HepG2 (cell line): ENCODE measurements around the gene PSMG1. TPM values are rescaled to one million over a fixed set of nuclear protein-coding genes. Genes with fewer than 3 reads are reported as not detected.

Source experiments
- ATAC-seq: fragments of 200-7000 bp; cut with Tn5 transposase; 3 replicates; pipeline ENCODE4 v1.9.1; 2020; ENCODE audit warnings: mild to moderate bottlenecking, moderate library complexity
- BruUV-seq: library from RNA; stranded (reverse); fragments of 400-500 nt; replicated peaks from 2 replicates; lab custom pipeline; 2021; lab: Mats Ljungman, UMichigan
- CTCF ChIA-PET: fragments of 300-600 bp; formaldehyde crosslinking; extraction: SDS; loops from one replicate; lab custom pipeline; 2021; ENCODE audit warnings: low total read pairs, inconsistent platforms, low intra/inter-chr PET ratio; lab: Yijun Ruan, JAX
- POLR2A ChIA-PET: fragments of 350-600 bp; sonication (Branson Sonifier 250); formaldehyde crosslinking; loops from one replicate; lab custom pipeline; 2020; ENCODE audit warnings: antibody characterized with exemption, inconsistent platforms; lab: Yijun Ruan, JAX
- DNase-seq: peaks from one replicate; pipeline ENCODE4 v3.0.0-alpha.2; 2015; ENCODE audit warnings: low spot score
- FAIRE-seq: peaks from 3 replicates; lab custom pipeline; 2011; peaks lifted over from hg19 to GRCh38; lab: Jason Lieb, UNC
- H2AFZ ChIP-seq: one replicate; pipeline ENCODE4 v1.6.1; 2011; ENCODE audit warnings: low read length, inconsistent platforms
- H3K27ac ChIP-seq: fragments of 300-600 bp; 3 replicates; pipeline ENCODE4 v1.8.0; 2011; ENCODE audit warnings: mixed run types, mild to moderate bottlenecking, mixed read lengths, low read length, inconsistent platforms; ENCODE audit not compliant: insufficient read depth; ENCODE audit errors: extremely low read length
- H3K27me3 ChIP-seq, 2 experiments: fragments of 200-600 bp in 1 of 2; 2 replicates in 1 of 2; 3 replicates in 1 of 2; pipeline versions ENCODE4 v1.6.0 to v1.8.0; 2011; ENCODE audit warnings: low read length in 2 of 2, mild to moderate bottlenecking in 2 of 2, moderate library complexity in 2 of 2, inconsistent platforms in 1 of 2; ENCODE audit not compliant: insufficient read depth in 2 of 2, control insufficient read depth in 1 of 2
- H3K36me3 ChIP-seq, 2 experiments: fragments of 200-600 bp in 1 of 2; replicated peaks in 1 of 2; 2 replicates in 1 of 2; 3 replicates in 1 of 2; pipeline versions ENCODE4 v1.5.1 to v1.8.0; 2011; ENCODE audit warnings: low read length in 2 of 2, inconsistent platforms in 1 of 2; ENCODE audit not compliant: insufficient read depth in 2 of 2, control insufficient read depth in 1 of 2
- H3K4me1 ChIP-seq: 2 replicates; pipeline ENCODE4 v1.5.1; 2012; ENCODE audit warnings: low read length, inconsistent platforms; ENCODE audit not compliant: insufficient read depth
- H3K4me2 ChIP-seq: 2 replicates; pipeline ENCODE4 v1.6.0; 2011; ENCODE audit warnings: low read depth, low read length, inconsistent platforms
- H3K4me3 ChIP-seq, 3 experiments: fragments of 200-600 bp in 1 of 3; sonication (generic), shearing (Covaris generic) in 1 of 3; replicated peaks in 1 of 3; 2 replicates each; pipeline ENCODE4 v1.5.1; 2011 to 2016; ENCODE audit warnings: low read length in 3 of 3, inconsistent platforms in 2 of 3, low read depth in 2 of 3, mild to moderate bottlenecking in 2 of 3, control low read depth in 1 of 3, mixed read lengths in 1 of 3; ENCODE audit not compliant: insufficient read depth in 1 of 3
- H3K79me2 ChIP-seq: one replicate; pipeline ENCODE4 v1.6.1; 2011; ENCODE audit warnings: low read length, inconsistent platforms; ENCODE audit not compliant: insufficient read depth
- H3K9ac ChIP-seq: 2 replicates; pipeline ENCODE4 v1.6.0; 2011; ENCODE audit warnings: mild to moderate bottlenecking, low read depth, low read length, inconsistent platforms; ENCODE audit not compliant: insufficient read depth
- H3K9me3 ChIP-seq: 2 replicates; pipeline ENCODE4 v1.5.1; 2012; ENCODE audit warnings: mild to moderate bottlenecking, low read length
- H4K20me1 ChIP-seq: 2 replicates; pipeline ENCODE4 v1.6.0; 2011; ENCODE audit warnings: inconsistent platforms, mild to moderate bottlenecking, low read length, moderate library complexity; ENCODE audit not compliant: insufficient read depth
- CEBPB ChIP-seq: IDR thresholded peaks from 2 replicates; pipeline ENCODE4 v1.6.1; 2011; ENCODE audit warnings: low read depth, low read length, improper control_type of control experiment, borderline replicate concordance
- CEBPG ChIP-seq: IDR thresholded peaks from 2 replicates; pipeline ENCODE4 v1.6.1; 2016
- EP300 ChIP-seq, 3 experiments: sonication (generic) in 1 of 3; formaldehyde crosslinking in 1 of 3; IDR thresholded peaks; 2 replicates each; pipeline versions ENCODE4 v1.5.1 to v1.6.1; 2011 to 2020; ENCODE audit warnings: low read depth in 2 of 3, low read length in 2 of 3, borderline replicate concordance in 1 of 3, improper control_type of control experiment in 1 of 3, mild to moderate bottlenecking in 1 of 3, missing genetic modification reagents in 1 of 3, moderate library complexity in 1 of 3
- HMGXB4 ChIP-seq, 2 experiments: sonication (generic) in 1 of 2; formaldehyde crosslinking in 1 of 2; IDR thresholded peaks; 2 replicates each; pipeline versions ENCODE4 v1.4.0 to v1.6.1; 2018 to 2020; ENCODE audit warnings: missing genetic modification reagents in 2 of 2, borderline replicate concordance in 1 of 2, low read depth in 1 of 2, mild to moderate bottlenecking in 1 of 2, missing biosample characterization in 1 of 2
- IKZF1 ChIP-seq: fragments of 450-650 bp; IDR thresholded peaks from 2 replicates; pipeline ENCODE4 v1.7.1; 2016
- MED1 ChIP-seq: sonication (generic); formaldehyde crosslinking; IDR thresholded peaks from 2 replicates; pipeline ENCODE4 v1.4.0; 2020; ENCODE audit warnings: missing genetic modification reagents
- NR2C2 ChIP-seq: sonication (generic); formaldehyde crosslinking; IDR thresholded peaks from 2 replicates; pipeline ENCODE4 v1.4.0; 2020; ENCODE audit warnings: missing genetic modification reagents, mild to moderate bottlenecking, moderate library complexity, borderline replicate concordance
- PAX8 ChIP-seq: sonication (generic); formaldehyde crosslinking; IDR thresholded peaks from 2 replicates; pipeline ENCODE4 v1.8.0; 2022; ENCODE audit warnings: mild to moderate bottlenecking, missing genetic modification reagents, borderline replicate concordance
- ZBTB21 ChIP-seq: sonication (generic); formaldehyde crosslinking; IDR thresholded peaks from 2 replicates; pipeline ENCODE4 v1.4.0; 2020; ENCODE audit warnings: missing genetic modification reagents
- ZFP36L1 ChIP-seq: sonication (generic); formaldehyde crosslinking; IDR thresholded peaks from 2 replicates; pipeline ENCODE4 v1.8.0; 2022; ENCODE audit warnings: mild to moderate bottlenecking, missing genetic modification reagents, moderate library complexity
- ZKSCAN8 ChIP-seq: IDR thresholded peaks from 2 replicates; pipeline ENCODE4 v1.6.1; 2016; ENCODE audit warnings: borderline replicate concordance, missing genetic modification reagents, missing compliant biosample characterization
- ZMYM3 ChIP-seq: sonication (generic); formaldehyde crosslinking; IDR thresholded peaks from 2 replicates; pipeline ENCODE4 v1.5.1; 2020; ENCODE audit warnings: mild to moderate bottlenecking, missing genetic modification reagents
- ZNF644 ChIP-seq: IDR thresholded peaks from 2 replicates; pipeline ENCODE4 v1.6.1; 2016; ENCODE audit warnings: low read depth
- ZNF710 ChIP-seq: sonication (generic); formaldehyde crosslinking; IDR thresholded peaks from 2 replicates; pipeline ENCODE4 v1.5.0; 2020; ENCODE audit warnings: mild to moderate bottlenecking, missing genetic modification reagents, borderline replicate concordance
- ZNF776 ChIP-seq: sonication (generic); formaldehyde crosslinking; IDR thresholded peaks from 2 replicates; pipeline ENCODE4 v1.4.0; 2020; ENCODE audit warnings: mild to moderate bottlenecking, missing genetic modification reagents
- WGBS: methylation state at CpG from one replicate; pipeline ENCODE4 v1.1.6; 2017; ENCODE audit warnings: low lambda C conversion rate; 5-methylcytosine and 5-hydroxymethylcytosine counted together
- in situ Hi-C: cut with HindIII; loops from 2 replicates; pipeline ENCODE4 v1.10.0; 2017; ENCODE audit warnings: low pct_unique_long_range_greater_than_20kb; ENCODE audit not compliant: extremely low pct_ligation_motif_present
- intact Hi-C: fragments of 100-400 bp; cut with micrococcal nuclease; formaldehyde crosslinking; loops from one replicate; pipeline ENCODE4 v1.10.0; 2022; ENCODE audit not compliant: unreplicated experiment
- polyA plus RNA-seq, 8 experiments: library from polyadenylated mRNA; depleted of rRNA in 3 of 8; stranded (reverse) in 7 of 8; unstranded in 1 of 8; fragments of >200 nt; fragmentation: Illumina TruSeq in 4 of 8; extraction: Trizol in 4 of 8; gene quantifications; 2 replicates each; pipeline versions ENCODE4 v1.2.1 to v1.2.3, GENCODE V29; 2011 to 2016; ENCODE audit warnings: low read depth in 4 of 8, missing spikeins in 1 of 8, mixed read lengths in 1 of 8; ENCODE audit not compliant: insufficient read depth in 1 of 8
- total RNA-seq, 5 experiments: library from RNA; depleted of rRNA; stranded (reverse); fragments of >200 nt; fragmentation: Illumina TruSeq; extraction: Trizol; gene quantifications; 2 replicates each; pipeline ENCODE4 v1.2.3, GENCODE V29; 2016; ENCODE audit warnings: low read depth in 1 of 5

PSMG1 gene
- total and polyA plus RNA-seq, 2 of the 13 experiments (the other 11 are each of a cell fraction or from before 2014, with no cell fraction given), result 63.6 to 173 TPM

GRCh38 chr21:39125752-39126485 lies 57.3 kb downstream of the PSMG1 start:
- ATAC-seq, result peak; percentile 99
- Histone ChIP-seq H3K36me3 (no peaks in the 10 kb centered on the region), H3K9me3 (peaks cover 15% of the 10 kb centered on the region), H3K4me1 (peaks cover 33% of the 10 kb centered on the region), H3K4me2 (no peak overlapping the region), H4K20me1 (no peaks in the 10 kb centered on the region), H3K27me3 (no peaks in the 10 kb centered on the region), H3K4me3 (no peak overlapping the region), H3K79me2 (no peaks in the 10 kb centered on the region), H2AFZ (no peak overlapping the region), H3K27ac (no peak overlapping the region), H3K9ac (no peak overlapping the region)
- in situ Hi-C loops (loop anchor here (10.0 kb wide), 1 partner anchor 321 kb away; the partner anchor contains the start of gene ETS2), intact Hi-C loops (loop anchor here (1.0 to 5.0 kb wide), 3 partner anchors 37 to 392 kb away; no protein-coding TSS in a partner anchor)
- FAIRE-seq, result peak; percentile 92
- WGBS, result 22% methylated on average over 3 of the region's 7 CpGs
- peak; percentile 80 for DNase-seq
- POLR2A ChIA-PET, result no interaction called here
- CTCF ChIA-PET, result interaction anchor here (1.2 to 1.5 kb wide), 3 partner anchors 37 to 393 kb away, joined by 3 to 5 read pairs (median 4); no protein-coding TSS in a partner anchor
- BruUV-seq, result no TSS peak
- TF ChIP-seq ZNF710 (CRISPR knock-in tag), result peak; percentile 31; the same call in 1 of the 2 replicates
- TF ChIP-seq CEBPB, result peak; percentile 59; the same call in 1 of the 2 replicates
- peak; percentile 82 for TF ChIP-seq CEBPG (CRISPR knock-in tag)
- TF ChIP-seq MED1 (CRISPR knock-in tag), result peak; percentile 27; the same call in 1 of the 2 replicates
- no peak for TF ChIP-seq ZNF776 (CRISPR knock-in tag)
- no peak for TF ChIP-seq NR2C2 (CRISPR knock-in tag)
- TF ChIP-seq ZMYM3 (CRISPR knock-in tag), result no peak
- no peak for TF ChIP-seq ZFP36L1 (CRISPR knock-in tag)
- TF ChIP-seq IKZF1, result no peak
- no peak for TF ChIP-seq ZKSCAN8 (CRISPR knock-in tag)
- TF ChIP-seq EP300 (IDR thresholded peaks at IDR 0.05; ENCODE audit: low read depth in 2 of 2, low read length in 2 of 2), result peak in 1 of 2 experiments; percentile 31; a peak in 1 of 4 replicates
- no peak for TF ChIP-seq EP300 (CRISPR knock-in tag; IDR thresholded peaks at IDR 0.05; ENCODE audit: borderline replicate concordance)
- no peak for TF ChIP-seq HMGXB4 (CRISPR knock-in tag; IDR thresholded peaks at IDR 0.05; ENCODE audit: borderline replicate concordance in 1 of 2, low read depth in 1 of 2)
- TF ChIP-seq ZNF644 (CRISPR knock-in tag), result 0 out of 2 replicates have a peak, but pooled peaks have one; percentile 20
- TF ChIP-seq PAX8 (CRISPR knock-in tag), result no peak
- TF ChIP-seq ZBTB21 (CRISPR knock-in tag), result 0 out of 2 replicates have a peak, but pooled peaks have one; percentile 16
